Kidney (tissue), 14 donors: Measurements from ENCODE around the gene RAB11A. TPM values are rescaled to one million over a fixed set of nuclear protein-coding genes. Genes with fewer than 3 reads are reported as not detected.
A peak's percentile ranks its signal among the peaks of the same experiment; 100 is the strongest.

ENCODE experiments used
- DNase-seq, 5 donors: peaks; one replicate each; pipeline ENCODE4 v3.0.0-alpha.2; 2013 to 2020
- FAIRE-seq: peaks from 2 replicates; lab custom pipeline; 2012; peaks lifted over from hg19 to GRCh38; lab: Jason Lieb, UNC
- H3K27ac ChIP-seq, 2 donors: one replicate each; pipeline ENCODE4 v1.7.0; 2013; ENCODE audit warnings: low read depth in 2 of 2, low read length in 2 of 2, inconsistent platforms in 1 of 2
- H3K27me3 ChIP-seq: one replicate; pipeline ENCODE4 v1.7.1; 2013; ENCODE audit warnings: low read length, inconsistent platforms; ENCODE audit not compliant: control insufficient read depth, insufficient read depth
- H3K36me3 ChIP-seq, 3 donors: one replicate each; pipeline versions ENCODE4 v1.7.0 to v1.7.1; 2013; ENCODE audit warnings: low read length in 3 of 3, control low read depth in 1 of 3, inconsistent platforms in 1 of 3; ENCODE audit not compliant: insufficient read depth in 3 of 3, control insufficient read depth in 2 of 3
- H3K4me1 ChIP-seq, 3 donors: one replicate each; pipeline versions ENCODE4 v1.7.0 to v1.7.1; 2013; ENCODE audit warnings: low read length in 3 of 3, inconsistent platforms in 1 of 3, low read depth in 1 of 3; ENCODE audit not compliant: control insufficient read depth in 2 of 3, insufficient read depth in 2 of 3
- H3K4me3 ChIP-seq, 3 donors: one replicate each; pipeline versions ENCODE4 v1.7.0 to v1.8.1; 2013; ENCODE audit warnings: low read length in 3 of 3, control low read depth in 1 of 3, inconsistent platforms in 1 of 3
- H3K9ac ChIP-seq, 3 donors: one replicate each; pipeline versions ENCODE4 v1.7.0 to v1.7.1; 2013; ENCODE audit warnings: low read length in 3 of 3, control low read depth in 1 of 3, inconsistent platforms in 1 of 3
- H3K9me3 ChIP-seq, 3 donors: one replicate each; pipeline versions ENCODE4 v1.7.0 to v1.7.1; 2013; ENCODE audit warnings: low read length in 3 of 3, control low read depth in 1 of 3, inconsistent platforms in 1 of 3; ENCODE audit not compliant: control insufficient read depth in 2 of 3, insufficient read depth in 1 of 3
- intact Hi-C: fragments of 100-400 bp; cut with DNase I; formaldehyde crosslinking; loops from one replicate; pipeline ENCODE4 v1.11.1; 2022
- polyA plus RNA-seq: library from polyadenylated mRNA; stranded (reverse); fragments of 350-450 nt; fragmentation: Illumina TruSeq; extraction: RNeasy Lipid Tissue Mini Kit (QIAGEN cat#74804); gene quantifications from one replicate; pipeline ENCODE4 v1.2.3, GENCODE V29; 2014; ENCODE audit warnings: low read depth, low replicate concordance; ENCODE audit not compliant: insufficient read depth
- total RNA-seq: library from RNA; stranded (reverse); fragmentation: NEBNext Ultra II Directional; extraction: Animal tissue kit (Norgen Biotek cat#: 25700); gene quantifications from one replicate; pipeline ENCODE4 v1.2.1, GENCODE V29; 2021
- TF ChIP-seq, protein P1 (sequence below): IDR thresholded peaks from 3 replicates; pipeline ENCODE4 v1.5.1; 2012; ENCODE audit warnings: mild to moderate bottlenecking, moderate library complexity, borderline replicate concordance; ENCODE audit not compliant: insufficient read depth; ENCODE audit errors: extremely low read depth
- donor health status: control.
- donor health status: control.
- donor health status: control.
- donor health status: control.
- donor health status: control.
- donor health status: DM: yes; HTN: yes; CAD: no.
- donor health status: Normal renal cell carcinoma (clear cell type).

The RAB11A gene
- total and polyA plus RNA-seq, 2 donors from 2014 or later, result 216 to 249 TPM

- H3K27me3 ChIP-seq, result no peaks in the 10 kb centered on the region
- TF ChIP-seq, protein P1, sequence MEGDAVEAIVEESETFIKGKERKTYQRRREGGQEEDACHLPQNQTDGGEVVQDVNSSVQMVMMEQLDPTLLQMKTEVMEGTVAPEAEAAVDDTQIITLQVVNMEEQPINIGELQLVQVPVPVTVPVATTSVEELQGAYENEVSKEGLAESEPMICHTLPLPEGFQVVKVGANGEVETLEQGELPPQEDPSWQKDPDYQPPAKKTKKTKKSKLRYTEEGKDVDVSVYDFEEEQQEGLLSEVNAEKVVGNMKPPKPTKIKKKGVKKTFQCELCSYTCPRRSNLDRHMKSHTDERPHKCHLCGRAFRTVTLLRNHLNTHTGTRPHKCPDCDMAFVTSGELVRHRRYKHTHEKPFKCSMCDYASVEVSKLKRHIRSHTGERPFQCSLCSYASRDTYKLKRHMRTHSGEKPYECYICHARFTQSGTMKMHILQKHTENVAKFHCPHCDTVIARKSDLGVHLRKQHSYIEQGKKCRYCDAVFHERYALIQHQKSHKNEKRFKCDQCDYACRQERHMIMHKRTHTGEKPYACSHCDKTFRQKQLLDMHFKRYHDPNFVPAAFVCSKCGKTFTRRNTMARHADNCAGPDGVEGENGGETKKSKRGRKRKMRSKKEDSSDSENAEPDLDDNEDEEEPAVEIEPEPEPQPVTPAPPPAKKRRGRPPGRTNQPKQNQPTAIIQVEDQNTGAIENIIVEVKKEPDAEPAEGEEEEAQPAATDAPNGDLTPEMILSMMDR, result no peak
- FAIRE-seq (no peak), DNase-seq (no peak)
- intact Hi-C loops, result no loop called here
- H3K4me3 ChIP-seq, result no peak overlapping the region
- H3K9me3 ChIP-seq, result no peaks in the 10 kb centered on the region
- H3K27ac ChIP-seq, result no peak overlapping the region
- peaks cover 0 to 41% (median 15%) of the 10 kb centered on the region in 3 donors for H3K36me3 ChIP-seq
- H3K9ac ChIP-seq, result no peak overlapping the region
- H3K4me1 ChIP-seq, result no peaks in the 10 kb centered on the region
Observed at GRCh38 chr15:65883571-65883970, 14.3 kb downstream of the RAB11A start.

DNA sequence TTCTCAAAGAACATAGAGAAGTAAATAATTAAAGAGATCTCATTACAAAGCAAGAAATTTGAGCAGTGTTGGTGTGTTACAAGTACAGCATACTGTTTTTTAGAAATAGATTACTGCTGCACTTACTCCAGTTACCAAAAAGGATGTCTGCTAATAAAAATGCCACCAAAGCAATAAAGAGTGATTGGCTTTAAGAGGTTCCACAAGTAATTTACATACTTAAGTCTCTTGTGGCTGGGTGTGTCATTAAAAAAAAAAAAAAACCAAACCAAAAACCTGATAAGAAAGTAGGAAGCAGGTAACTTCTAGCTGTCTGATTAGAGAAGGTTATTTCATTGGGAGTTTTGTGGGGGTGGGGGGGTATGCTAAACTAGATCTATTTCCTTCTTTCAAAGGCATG lies 15.2 kb downstream of the RAB11A start:
- H3K36me3 ChIP-seq, result peaks cover 2 to 44% (median 16%) of the 10 kb centered on the region in 3 donors
- FAIRE-seq (no peak), DNase-seq (peak in 2 of 5 donors; percentile 26 to 38)
- TF ChIP-seq, protein P1, result no peak
- intact Hi-C loops, result no loop called here
- H3K4me3 ChIP-seq, result no peak overlapping the region
- H3K9me3 ChIP-seq, result no peaks in the 10 kb centered on the region
- H3K27ac ChIP-seq, result no peak overlapping the region
- H3K9ac ChIP-seq, result no peak overlapping the region
- H3K4me1 ChIP-seq, result no peaks in the 10 kb centered on the region
- no peaks in the 10 kb centered on the region for H3K27me3 ChIP-seq

DNA sequence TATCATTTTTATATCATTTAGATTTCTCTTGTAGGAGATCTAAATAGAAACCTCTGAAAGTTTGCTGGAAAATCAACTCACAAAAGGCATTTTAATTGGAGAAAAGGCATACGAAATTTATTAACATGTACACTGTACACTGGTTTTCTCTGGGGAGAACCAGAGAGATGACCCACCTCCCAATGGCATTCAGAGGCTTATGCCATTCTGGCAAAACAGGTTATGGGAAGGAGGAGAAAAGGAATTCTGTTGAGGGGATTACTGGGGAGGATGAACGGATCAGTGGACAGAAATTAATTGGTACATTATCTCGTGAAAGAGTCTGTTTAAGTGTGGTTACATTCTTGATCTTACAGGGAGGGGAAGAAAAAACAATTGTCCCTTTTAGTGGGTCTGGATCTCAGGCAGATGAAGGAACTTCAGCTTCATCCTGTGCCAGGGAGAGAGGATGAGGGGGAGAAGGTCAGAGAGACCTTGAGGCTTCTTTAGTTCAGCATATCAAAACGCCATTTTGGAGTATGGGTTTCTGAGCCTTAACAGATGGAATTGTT lies 16.5 kb downstream of the RAB11A start:
- FAIRE-seq (no peak), DNase-seq (peak in 1 of 5 donors; percentile 13)
- H3K4me3 ChIP-seq, result no peak overlapping the region
- TF ChIP-seq, protein P1, result no peak
- H3K27ac ChIP-seq, result no peak overlapping the region
- no peaks in the 10 kb centered on the region for H3K9me3 ChIP-seq
- peaks cover 2 to 33% (median 12%) of the 10 kb centered on the region in 3 donors for H3K36me3 ChIP-seq
- no peak overlapping the region for H3K9ac ChIP-seq
- H3K4me1 ChIP-seq, result no peaks in the 10 kb centered on the region
- intact Hi-C loops, result no loop called here
- no peaks in the 10 kb centered on the region for H3K27me3 ChIP-seq

GRCh38 chr15:65887565-65887964 lies 18.3 kb downstream of the RAB11A start:
- no peaks in the 10 kb centered on the region for H3K4me1 ChIP-seq
- no peak overlapping the region for H3K27ac ChIP-seq
- no peaks in the 10 kb centered on the region for H3K9me3 ChIP-seq
- TF ChIP-seq, protein P1, result no peak
- H3K36me3 ChIP-seq, result peaks cover 2 to 28% (median 10%) of the 10 kb centered on the region in 3 donors
- H3K27me3 ChIP-seq, result no peaks in the 10 kb centered on the region
- FAIRE-seq (no peak), DNase-seq (no peak)
- H3K4me3 ChIP-seq, result no peak overlapping the region
- H3K9ac ChIP-seq, result no peak overlapping the region
- intact Hi-C loops, result no loop called here
